Measurements from ENCODE around the gene GIT1. TPM values are rescaled to one million over a fixed set of nuclear protein-coding genes. Genes with fewer than 3 reads are reported as not detected.

The GIT1 gene
- polyA plus RNA-seq, 1 donor from 2014 or later, result 20.5 TPM

- no peak overlapping the region for H2AFZ ChIP-seq (ENCODE audit: low read depth, low read length)
- no peak overlapping the region for H3K4me2 ChIP-seq (ENCODE audit: low read length)
- no peak overlapping the region for H3K4me3 ChIP-seq (ENCODE audit: low read length)
- no peaks in the 10 kb centered on the region for H3K79me2 ChIP-seq (replicated peaks; ENCODE audit: insufficient read depth, low read length)
- no peak overlapping the region for H3K27ac ChIP-seq (ENCODE audit: low read length)
- H3K27me3 ChIP-seq (ENCODE audit: insufficient read depth, low read depth, low read length), result no peaks in the 10 kb centered on the region
- no peaks in the 10 kb centered on the region for H3K9me3 ChIP-seq (ENCODE audit: low read length)
- TF ChIP-seq SMC3 (conservative IDR thresholded peaks at IDR 0.05; ENCODE audit: poor library complexity), result no peak
- TF ChIP-seq CTCF (IDR thresholded peaks at IDR 0.05; ENCODE audit: poor library complexity, severe bottlenecking), result no peak
- no peak for TF ChIP-seq TAF1 (IDR thresholded peaks at IDR 0.05; ENCODE audit: low read depth)
- H3K36me3 ChIP-seq (ENCODE audit: insufficient read depth, low read length), result peaks cover under 1% of the 10 kb centered on the region
- H3K9ac ChIP-seq (ENCODE audit: low read length), result no peak overlapping the region
- H3K9me2 ChIP-seq (ENCODE audit: insufficient read depth, low read length), result no peaks in the 10 kb centered on the region
- H3F3A ChIP-seq (ENCODE audit: insufficient read depth, low read length, poor library complexity, severe bottlenecking), result no peaks in the 10 kb centered on the region
- H4K20me1 ChIP-seq (ENCODE audit: insufficient read depth), result no peaks in the 10 kb centered on the region
These were observed 40.1 kb downstream of the GIT1 start for GRCh38 chr17:29549177-29549923.

- H3K79me2 ChIP-seq (replicated peaks; ENCODE audit: insufficient read depth, low read length), result no peaks in the 10 kb centered on the region
- H3K9me3 ChIP-seq (ENCODE audit: low read length), result no peaks in the 10 kb centered on the region
- H3K4me3 ChIP-seq (ENCODE audit: low read length), result no peak overlapping the region
- no peak overlapping the region for H3K4me2 ChIP-seq (ENCODE audit: low read length)
- H3K27me3 ChIP-seq (ENCODE audit: insufficient read depth, low read depth, low read length), result no peaks in the 10 kb centered on the region
- no peak overlapping the region for H3K27ac ChIP-seq (ENCODE audit: low read length)
- H2AFZ ChIP-seq (ENCODE audit: low read depth, low read length), result no peak overlapping the region
- H3K36me3 ChIP-seq (ENCODE audit: insufficient read depth, low read length), result peaks cover 7% of the 10 kb centered on the region
- no peak overlapping the region for H3K9ac ChIP-seq (ENCODE audit: low read length)
- H3F3A ChIP-seq (ENCODE audit: insufficient read depth, low read length, poor library complexity, severe bottlenecking), result no peaks in the 10 kb centered on the region
- no peak for TF ChIP-seq CTCF (IDR thresholded peaks at IDR 0.05; ENCODE audit: poor library complexity, severe bottlenecking)
- TF ChIP-seq POLR2AphosphoS5 (IDR thresholded peaks at IDR 0.05), result no peak
- TF ChIP-seq RAD21 (conservative IDR thresholded peaks at IDR 0.05), result no peak
- no peak for TF ChIP-seq REST (IDR thresholded peaks at IDR 0.05; ENCODE audit: borderline replicate concordance)
- no peak for TF ChIP-seq SMC3 (conservative IDR thresholded peaks at IDR 0.05; ENCODE audit: poor library complexity)
- TF ChIP-seq EZH2 (IDR thresholded peaks at IDR 0.05; ENCODE audit: borderline replicate concordance, insufficient read depth, low read length, poor library complexity, severe bottlenecking), result no peak
- no peak for TF ChIP-seq EP300 (conservative IDR thresholded peaks at IDR 0.05; ENCODE audit: poor library complexity, severe bottlenecking)
- TF ChIP-seq MXI1 (conservative IDR thresholded peaks at IDR 0.05; ENCODE audit: poor library complexity, severe bottlenecking), result no peak
- no peak for TF ChIP-seq TAF1 (IDR thresholded peaks at IDR 0.05; ENCODE audit: low read depth)
- H3K9me2 ChIP-seq (ENCODE audit: insufficient read depth, low read length), result no peaks in the 10 kb centered on the region
- no peaks in the 10 kb centered on the region for H4K20me1 ChIP-seq (ENCODE audit: insufficient read depth)
These were observed 42.6 kb downstream of the GIT1 start for GRCh38 chr17:29546830-29547229.

All from neural cell (in vitro differentiated cells).